NCI-H1694 treated with DMSO at 0.1 percent for 48 hours (cell line): ENCODE measurements around the gene CCDC112.
"Not testable (repeated sequence)": the region's sequence is repeated elsewhere in the genome, so short reads cannot be mapped to it uniquely, and the experiment has no call there.

Experiments
- DNase-seq: peaks from one replicate; lab custom pipeline; 2025; lab: John Stamatoyannopoulos, UW

CCDC112 gene

DNA sequence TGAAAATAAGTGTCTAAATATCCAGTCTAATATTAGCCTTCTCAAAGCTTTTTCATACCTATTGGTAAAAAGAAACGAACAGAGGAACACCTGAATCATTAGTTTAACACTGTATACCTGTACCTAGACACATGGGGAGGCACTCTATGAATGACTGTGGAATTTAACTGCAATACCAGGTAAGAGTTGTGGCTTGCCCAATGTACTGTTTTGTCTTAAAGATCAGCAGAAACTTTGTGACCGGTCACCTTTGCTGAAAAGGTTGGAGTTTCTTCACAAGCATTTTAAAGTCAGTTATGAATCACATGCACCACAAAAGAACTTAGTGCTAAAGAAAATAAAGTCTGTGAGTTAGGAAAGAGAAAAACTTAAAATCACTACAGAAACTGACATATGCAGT, 36.2 kb downstream of the CCDC112 start:
- DNase-seq = no peak

DNA sequence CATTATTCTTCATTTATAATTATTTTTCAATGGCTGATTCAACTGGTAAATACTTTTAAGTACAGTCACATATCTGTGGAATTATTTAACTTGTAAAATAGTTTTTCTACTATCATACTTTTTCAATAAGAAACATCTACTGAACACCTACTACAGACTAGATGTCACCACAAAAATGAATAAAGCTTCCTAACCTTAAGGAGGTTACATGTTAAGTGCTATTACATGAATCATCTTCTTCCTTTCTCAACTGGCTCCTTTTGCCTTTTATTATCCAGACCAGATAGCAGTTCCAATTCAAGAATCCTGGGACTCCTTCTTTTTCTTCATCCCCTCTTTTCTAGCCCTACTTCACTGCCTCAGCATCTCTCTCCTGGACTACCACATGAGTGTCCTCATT, 38.5 kb downstream of the CCDC112 start:
- no peak for DNase-seq

GRCh38 chr5:115249379-115249778, 47.1 kb downstream of the CCDC112 start:
- not testable (repeated sequence) for DNase-seq

GRCh38 chr5:115246361-115246991, 50.0 kb downstream of the CCDC112 start:
- peak; percentile 56 for DNase-seq

- DNase-seq = no peak
Measured at GRCh38 chr5:115243412-115243811, 53.0 kb downstream of the CCDC112 start.

GRCh38 chr5:115241881-115242642, 54.4 kb downstream of the CCDC112 start:
- DNase-seq = no peak

DNA sequence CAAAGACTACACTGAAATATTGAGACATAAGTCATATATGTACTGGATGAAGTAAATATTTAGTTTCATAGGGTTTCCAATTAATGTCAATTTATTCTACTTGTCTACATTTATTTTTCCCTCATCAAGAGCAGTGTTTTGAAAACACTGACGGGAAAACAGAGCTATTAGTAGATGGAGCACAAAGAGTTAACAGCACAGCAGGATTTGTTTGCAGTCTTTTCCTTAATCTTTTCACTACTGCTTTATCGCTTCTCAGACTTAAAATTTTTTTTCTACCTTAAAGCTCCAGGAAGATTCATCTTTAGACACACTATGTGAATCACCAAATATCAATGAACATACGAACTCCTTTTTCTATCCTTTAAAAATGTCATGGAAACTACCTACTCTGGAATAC, 59.4 kb downstream of the CCDC112 start:
- DNase-seq = no peak

DNA sequence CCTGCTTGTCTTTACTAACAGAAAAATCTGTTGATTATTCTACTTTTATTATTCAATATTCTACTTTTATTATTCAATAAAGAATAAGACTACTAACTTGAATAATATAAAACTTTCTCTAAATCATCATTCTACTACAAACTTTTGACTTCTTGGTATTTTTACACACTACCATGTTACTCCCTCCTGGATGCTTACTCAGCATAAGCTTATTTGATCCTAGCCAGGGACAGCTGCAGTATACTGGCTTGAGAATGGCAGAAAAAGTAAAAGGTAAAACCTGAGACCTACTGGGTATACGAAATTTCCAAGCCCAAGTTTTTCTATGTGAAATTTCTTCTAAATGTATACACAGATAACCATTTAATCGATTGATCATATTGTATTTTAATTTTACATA, 59.9 kb downstream of the CCDC112 start:
- no peak for DNase-seq

- no peak for DNase-seq
Measured at GRCh38 chr5:115231598-115231997, 64.9 kb downstream of the CCDC112 start.

GRCh38 chr5:115229606-115230005, 66.8 kb downstream of the CCDC112 start:
- DNase-seq = no peak

DNA sequence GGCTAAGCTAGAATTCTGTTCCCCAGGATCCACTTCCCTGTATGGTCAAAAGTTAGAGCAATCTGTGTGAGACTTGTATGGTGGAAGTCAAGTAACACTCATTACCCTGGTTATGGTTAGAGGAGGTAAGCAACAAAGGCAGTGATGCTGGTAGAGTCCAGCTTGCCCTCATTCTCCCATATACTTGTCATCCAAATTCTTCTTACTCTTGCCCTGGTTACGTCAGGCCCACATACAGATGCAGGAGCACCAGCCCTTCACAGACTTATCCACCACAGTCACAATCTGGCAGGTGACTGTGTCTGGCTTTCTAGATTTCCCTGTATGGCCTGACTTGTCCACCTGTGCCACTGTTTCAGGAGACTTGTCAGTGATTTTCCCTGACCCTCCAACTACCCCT, 69.2 kb downstream of the CCDC112 start:
- DNase-seq = no peak
